Stimulated activated CD4-positive, alpha-beta T cell treated with anti-CD3 and anti-CD28 coated beads, TNF-alpha, amount 100 ng/mL, for 48 hours (primary cell): ENCODE data around the gene HOXC9.
"Not testable (repeated sequence)": the region's sequence is repeated elsewhere in the genome, so short reads cannot be mapped to it uniquely, and the experiment has no call there.

Experiments used
- DNase-seq, 3 donors: peaks; one replicate each; pipeline ENCODE4 v3.0.0-alpha.2; 2020; ENCODE audit warnings: low read depth in 3 of 3

Gene HOXC9

GRCh38 chr12:54040148-54040494 lies 40.2 kb downstream of the HOXC9 start:
- no peak for DNase-seq

DNA sequence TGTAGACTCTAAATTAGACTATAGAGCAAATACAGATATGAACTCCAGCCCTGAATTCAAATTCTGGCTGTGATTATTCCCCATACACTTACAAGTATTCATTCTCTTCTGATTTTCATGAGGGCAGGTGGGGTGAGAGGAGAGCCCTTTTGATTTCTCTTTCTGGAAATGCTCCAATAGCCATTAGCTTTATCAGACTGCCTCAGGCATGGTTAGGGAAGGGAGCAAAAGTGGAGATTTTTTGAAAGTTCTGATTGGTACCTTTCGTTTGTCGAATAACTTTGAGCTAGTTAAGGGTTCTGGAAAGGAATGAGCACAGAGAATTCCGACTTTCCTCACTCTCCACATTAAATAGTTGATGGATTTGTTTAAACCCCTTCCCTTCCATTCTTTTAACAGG lies 40.7 kb downstream of the HOXC9 start:
- no peak for DNase-seq

GRCh38 chr12:54041097-54041690 lies 41.2 kb downstream of the HOXC9 start:
- DNase-seq, result no peak

DNA sequence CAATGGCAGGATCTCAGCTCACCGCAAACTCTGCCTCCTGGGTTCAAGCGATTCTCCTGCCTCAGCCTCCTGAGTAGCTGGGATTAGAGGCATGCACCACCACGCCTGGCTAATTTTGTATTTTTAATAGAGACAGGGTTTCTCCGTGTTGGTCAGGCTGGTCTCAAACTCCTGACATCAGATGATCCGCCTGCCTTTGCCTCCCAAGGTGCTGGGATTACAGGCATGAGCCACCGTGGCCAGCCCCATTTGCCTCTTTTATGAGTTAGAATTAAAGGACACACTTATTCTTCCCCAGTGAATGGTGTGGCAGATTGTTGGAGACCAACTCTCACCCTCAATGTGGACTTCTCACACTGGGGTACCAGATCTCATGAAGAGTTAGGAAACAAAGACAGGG lies 42.1 kb downstream of the HOXC9 start:
- not testable (repeated sequence) for DNase-seq

DNA sequence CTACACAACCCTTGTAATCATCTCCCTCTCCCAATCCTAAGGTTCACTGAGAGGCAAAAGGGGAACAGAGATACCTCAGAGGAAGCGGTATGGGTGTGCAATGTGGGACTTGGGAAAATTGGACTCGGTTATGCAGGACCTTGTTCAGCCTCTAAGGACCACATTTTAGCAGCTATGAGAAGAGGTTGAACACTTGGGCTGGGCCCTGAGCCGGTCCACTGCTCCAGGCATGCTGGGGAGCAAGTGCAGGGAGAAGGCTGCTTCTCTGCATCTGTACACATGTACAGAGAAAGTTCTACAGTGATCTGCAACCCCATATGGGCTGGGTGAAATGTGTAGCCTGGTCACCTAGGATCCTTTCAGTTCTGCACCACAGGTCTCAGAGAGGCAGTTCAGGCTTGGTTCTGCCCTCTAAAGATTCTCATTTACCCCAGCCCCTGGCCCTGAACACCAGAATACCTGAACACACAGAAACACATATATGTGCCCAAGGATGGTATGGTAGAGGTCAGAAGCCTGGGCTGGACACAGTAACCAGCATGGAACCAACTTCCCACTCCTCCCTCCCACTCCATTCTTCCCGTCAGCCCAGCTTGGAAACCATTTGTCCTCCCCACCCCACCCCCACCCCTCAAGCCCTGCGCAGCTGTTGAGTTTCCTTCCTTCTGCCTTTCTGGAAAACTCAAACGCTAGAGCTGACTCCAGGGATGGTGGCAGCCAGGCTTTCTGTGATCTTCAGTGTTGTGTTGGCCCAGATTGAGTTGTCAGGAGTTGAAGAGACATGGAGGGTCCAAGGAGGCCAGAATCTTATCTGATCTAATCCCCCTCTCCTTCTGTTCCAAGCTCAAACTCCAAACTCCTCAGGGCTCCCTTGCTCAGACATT lies 43.3 kb downstream of the HOXC9 start:
- no peak for DNase-seq

- DNase-seq, result no peak
These were observed 44.6 kb downstream of the HOXC9 start for GRCh38 chr12:54044425-54045103.

DNA sequence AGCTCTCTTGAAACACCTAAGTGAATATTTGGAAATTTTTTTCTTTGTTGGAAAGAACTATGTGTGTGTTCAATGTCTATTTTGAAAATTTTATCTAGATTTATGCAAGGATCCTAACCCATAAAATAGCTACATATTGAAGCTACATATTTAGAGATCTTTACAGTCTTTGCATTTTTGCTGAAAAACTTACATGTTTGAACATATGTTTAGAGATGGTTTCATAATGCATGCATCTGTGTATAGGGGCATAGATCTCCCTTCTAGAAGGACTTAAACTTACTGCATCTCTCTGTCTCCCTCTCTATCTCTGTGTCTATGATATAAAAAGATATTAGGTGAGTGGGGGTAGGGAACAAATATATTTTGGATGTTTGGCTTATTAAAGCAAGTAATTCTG lies 45.4 kb downstream of the HOXC9 start:
- DNase-seq, result no peak

GRCh38 chr12:54045868-54046521 lies 46.0 kb downstream of the HOXC9 start:
- no peak for DNase-seq

GRCh38 chr12:54046809-54047159 lies 46.8 kb downstream of the HOXC9 start:
- DNase-seq, result no peak

DNA sequence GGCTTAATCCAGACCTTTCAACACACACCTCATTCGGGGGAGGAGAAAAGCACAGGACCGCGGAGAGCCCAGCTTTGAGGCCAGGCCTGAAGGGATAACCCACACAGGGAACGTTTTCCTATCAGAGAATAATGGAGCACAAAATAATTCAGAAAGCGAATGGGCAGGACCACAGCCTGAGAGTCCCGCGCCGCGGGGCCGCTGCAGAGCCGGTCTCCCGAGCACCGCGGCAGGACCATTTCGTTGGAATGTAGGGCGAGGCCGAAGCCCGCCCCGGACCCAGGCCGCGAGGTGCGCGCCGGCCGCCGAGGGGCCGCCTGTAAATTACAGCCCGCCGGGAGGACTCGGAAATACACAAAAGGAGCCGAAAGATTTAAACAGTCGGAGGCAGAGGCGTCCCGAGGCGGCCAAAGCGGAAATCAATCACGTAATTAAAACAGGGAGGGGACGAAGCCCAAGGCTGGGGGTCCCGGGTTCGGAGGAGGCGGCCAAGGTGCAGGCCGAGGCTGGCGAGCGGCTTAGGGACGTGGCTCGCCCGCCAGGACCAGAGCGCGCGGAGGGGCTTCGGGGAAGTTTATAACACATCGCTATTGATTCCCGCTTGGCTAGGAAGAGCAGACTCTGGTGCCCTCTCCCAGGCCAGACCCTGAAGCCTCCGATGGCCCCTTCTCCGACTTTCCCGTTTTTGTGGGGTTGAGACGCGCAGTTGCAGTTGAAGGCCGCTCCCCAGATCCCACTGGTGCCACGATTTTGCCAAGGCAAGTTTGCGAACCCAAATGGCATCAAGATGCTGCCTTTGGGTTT lies 47.4 kb downstream of the HOXC9 start:
- no peak for DNase-seq

- no peak for DNase-seq
These were observed 48.0 kb downstream of the HOXC9 start for GRCh38 chr12:54047964-54048303.

GRCh38 chr12:54048406-54049093 lies 48.6 kb downstream of the HOXC9 start:
- DNase-seq, result no peak

GRCh38 chr12:54049108-54049507 lies 49.1 kb downstream of the HOXC9 start:
- DNase-seq, result no peak

- no peak for DNase-seq
These were observed 50.5 kb downstream of the HOXC9 start for GRCh38 chr12:54050482-54050810.

DNA sequence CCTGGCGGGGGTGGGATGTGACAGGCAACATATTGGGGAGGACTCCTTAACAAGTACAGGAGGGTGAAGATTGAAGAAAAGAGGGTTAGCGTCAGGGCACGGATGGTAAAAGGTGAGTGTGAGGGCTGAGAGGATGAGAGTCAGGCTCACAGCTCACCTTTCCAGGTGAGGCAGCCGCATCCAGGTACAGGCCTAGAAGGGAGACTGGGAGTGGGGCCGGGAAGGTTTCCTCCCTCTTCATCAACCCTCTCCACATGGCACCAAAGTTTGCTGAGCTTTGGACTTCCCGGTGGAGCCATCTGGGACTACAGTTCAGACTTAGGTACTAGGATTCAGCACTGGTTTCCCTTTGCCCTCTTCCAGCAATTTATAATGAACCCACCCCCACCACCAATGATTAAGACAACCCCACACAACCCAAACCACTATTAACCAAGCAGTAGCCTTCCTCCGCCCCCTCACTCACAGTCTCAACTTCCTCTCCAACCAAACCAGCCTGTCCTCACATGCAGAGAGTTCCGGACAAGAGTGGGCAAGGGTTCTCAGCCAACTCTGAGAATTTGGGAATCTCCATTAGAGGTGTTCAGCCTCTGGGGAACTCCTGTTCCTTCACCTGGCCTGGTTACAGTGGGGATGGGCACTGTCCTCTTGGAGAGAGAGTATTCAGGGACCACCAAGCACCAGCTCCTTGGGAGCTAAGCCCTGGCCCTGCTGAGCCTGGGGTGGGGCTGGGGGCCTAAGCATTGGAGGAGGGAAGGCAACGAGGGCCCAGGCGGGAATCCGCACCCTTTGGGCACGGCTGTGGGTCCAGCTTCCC lies 51.3 kb downstream of the HOXC9 start:
- no peak for DNase-seq

- DNase-seq, result no peak
These were observed 52.0 kb downstream of the HOXC9 start for GRCh38 chr12:54051874-54052437.

GRCh38 chr12:54052438-54053002 lies 52.6 kb downstream of the HOXC9 start:
- no peak for DNase-seq
